Fibroblast of villous mesenchyme (primary cell): ENCODE measurements around the gene RNF145. TPM values are rescaled to one million over a fixed set of nuclear protein-coding genes. Genes with fewer than 3 reads are reported as not detected.
"Not testable (repeated sequence)": the region's sequence is repeated elsewhere in the genome, so short reads cannot be mapped to it uniquely, and the experiment has no call there.

Experiments
- DNase-seq: peaks from one replicate; pipeline ENCODE4 v3.0.0-alpha.2; 2010; ENCODE audit warnings: low read depth
- H3K4me3 ChIP-seq: 2 replicates; pipeline ENCODE4 v1.5.1; 2011; ENCODE audit warnings: low read depth, mild to moderate bottlenecking, low read length
- CTCF ChIP-seq: IDR thresholded peaks from 2 replicates; pipeline ENCODE4 v1.5.1; 2012; ENCODE audit warnings: low read depth, mild to moderate bottlenecking, low read length; ENCODE audit not compliant: insufficient read depth
- total RNA-seq: library from RNA; depleted of rRNA; stranded (reverse); fragments of >200 nt; gene quantifications from 2 replicates; pipeline ENCODE4 v1.2.3, GENCODE V29; 2012

Gene RNF145
- total RNA-seq, 1 donor, result 84.2 TPM

- no peak for TF ChIP-seq CTCF
- no peak for DNase-seq
- no peak overlapping the region for H3K4me3 ChIP-seq
Measured at GRCh38 chr5:159166416-159166815, 42.9 kb downstream of the RNF145 start.

- no peak for DNase-seq
- TF ChIP-seq CTCF, result no peak
- H3K4me3 ChIP-seq, result no peak overlapping the region
Measured at GRCh38 chr5:159163701-159164046, 45.7 kb downstream of the RNF145 start.

DNA sequence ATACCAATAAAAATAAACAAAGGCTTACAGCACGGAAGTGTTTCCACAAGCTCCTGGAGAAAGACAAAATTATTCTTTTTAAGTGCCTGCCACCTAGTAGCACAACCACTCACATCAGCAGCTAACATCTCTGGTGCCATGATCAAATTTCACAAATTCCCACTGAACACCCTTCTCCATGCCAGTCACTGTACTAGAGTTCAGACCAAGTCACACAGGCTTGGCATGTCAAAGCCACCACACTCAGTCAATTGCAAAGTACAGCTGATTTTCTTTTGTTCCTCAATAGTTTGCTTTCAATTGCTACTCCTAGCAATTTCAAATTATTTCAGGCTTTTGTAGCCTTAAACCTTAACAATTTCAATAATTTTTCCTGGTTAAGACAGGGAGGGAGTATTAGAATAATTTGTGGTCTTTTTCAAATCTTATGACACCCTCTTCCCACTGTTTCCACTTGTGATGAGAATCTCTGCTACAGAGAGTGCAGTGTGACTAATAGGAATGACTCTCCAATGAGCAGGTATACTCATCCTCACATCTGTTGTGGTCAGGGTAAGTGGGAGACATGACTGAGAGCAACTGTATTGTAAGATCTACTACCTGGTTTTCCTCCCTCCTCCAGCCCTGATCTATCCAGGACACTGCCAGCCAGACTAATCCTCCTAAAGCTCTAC lies 46.2 kb downstream of the RNF145 start:
- TF ChIP-seq CTCF, result no peak
- H3K4me3 ChIP-seq, result no peak overlapping the region
- DNase-seq, result peak; percentile 85

DNA sequence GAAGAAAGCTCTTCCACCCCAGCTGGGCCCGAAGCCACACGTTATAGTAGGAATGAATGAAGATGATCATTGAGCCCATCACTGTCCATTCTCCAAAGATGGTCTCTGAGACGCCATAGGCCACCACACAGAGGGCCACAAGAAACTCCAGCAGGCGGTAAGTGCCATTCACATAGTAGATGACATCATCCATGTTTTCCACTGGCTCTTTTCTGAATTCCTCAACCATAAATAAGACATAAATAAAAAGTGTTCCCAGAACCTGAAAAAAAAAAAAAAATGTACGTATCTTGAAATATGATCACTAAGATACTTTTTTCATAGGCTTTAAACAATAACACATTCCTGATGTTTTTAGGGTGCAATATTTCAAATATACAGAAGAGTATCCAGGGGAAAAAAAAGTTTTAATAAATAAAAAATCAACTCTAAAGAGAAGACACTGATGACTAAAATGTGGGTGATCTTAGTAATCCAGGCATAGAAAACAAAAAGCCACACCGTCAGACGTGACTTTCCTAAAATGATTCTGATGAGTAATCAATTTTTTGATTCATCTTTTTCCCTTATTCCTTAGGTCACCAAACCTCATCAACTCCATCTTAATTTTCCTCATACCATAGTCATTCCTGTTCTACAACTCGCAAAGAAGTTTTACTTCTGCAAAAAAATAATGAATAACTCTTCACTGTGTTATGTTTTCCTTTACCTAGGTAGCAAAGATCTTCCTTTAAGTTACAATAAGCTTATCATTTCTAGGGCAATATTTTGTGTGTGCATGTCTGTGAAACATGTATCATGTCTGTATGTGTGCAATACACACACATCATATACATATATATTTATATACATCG lies 47.8 kb downstream of the RNF145 start:
- no peak for TF ChIP-seq CTCF

GRCh38 chr5:159158553-159159091 lies 50.7 kb downstream of the RNF145 start:
- not testable (repeated sequence) for DNase-seq, H3K4me3 ChIP-seq

More for the DNA sequence above, 47.8 kb downstream of the RNF145 start:
- H3K4me3 ChIP-seq, result no peak overlapping the region
- no peak for DNase-seq

DNA sequence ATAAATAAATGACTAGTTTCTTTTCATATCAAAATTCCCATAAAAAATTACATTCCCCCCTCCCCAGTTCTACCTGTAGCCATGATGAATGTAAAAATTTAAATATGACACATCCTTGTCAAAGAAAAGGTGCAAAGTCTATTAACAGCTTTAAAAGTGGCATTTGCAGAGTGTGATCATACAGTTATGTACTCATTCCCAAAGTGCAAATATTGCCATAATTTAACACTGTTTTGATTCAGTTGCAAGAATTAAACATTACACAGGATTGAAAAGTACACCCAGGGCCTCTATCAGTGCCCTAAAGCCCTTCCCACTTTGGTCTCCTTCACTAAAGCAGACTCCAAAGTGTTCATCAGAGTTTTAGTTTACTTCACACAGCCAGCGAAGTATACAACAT lies 51.8 kb downstream of the RNF145 start:
- TF ChIP-seq CTCF, result no peak
- DNase-seq, result no peak
- H3K4me3 ChIP-seq, result no peak overlapping the region
